ENCODE results near the gene SKI.

GRCh38 chr1:2269193-2269921 lies 41.2 kb downstream of the SKI start:
- no peak for TF ChIP-seq ELF4 (IDR thresholded peaks at IDR 0.05)
- TF ChIP-seq FOXA1 (IDR thresholded peaks at IDR 0.05) = no peak
- TF ChIP-seq SP1 (IDR thresholded peaks at IDR 0.05) = no peak
- no peak for TF ChIP-seq L3MBTL2 (conservative IDR thresholded peaks at IDR 0.05)
- TF ChIP-seq ARNT (IDR thresholded peaks at IDR 0.05) = no peak
- no peak for TF ChIP-seq TARDBP (IDR thresholded peaks at IDR 0.05)
- no peak for TF ChIP-seq FOXK2 (IDR thresholded peaks at IDR 0.05)
- no peak for TF ChIP-seq HDGF (IDR thresholded peaks at IDR 0.05; ENCODE audit: borderline replicate concordance)
- no peak for TF ChIP-seq FOXM1 (IDR thresholded peaks at IDR 0.05; ENCODE audit: borderline replicate concordance)
- no peak for TF ChIP-seq NFRKB (IDR thresholded peaks at IDR 0.05)
- TF ChIP-seq LEF1 (IDR thresholded peaks at IDR 0.05; ENCODE audit: borderline replicate concordance) = no peak
